Measurements from ENCODE around the gene BCAS4. TPM values are rescaled to one million over a fixed set of nuclear protein-coding genes. Genes with fewer than 3 reads are reported as not detected.

BCAS4 gene
- total RNA-seq, 1 experiment from 2014 or later = 34.8 TPM

DNA sequence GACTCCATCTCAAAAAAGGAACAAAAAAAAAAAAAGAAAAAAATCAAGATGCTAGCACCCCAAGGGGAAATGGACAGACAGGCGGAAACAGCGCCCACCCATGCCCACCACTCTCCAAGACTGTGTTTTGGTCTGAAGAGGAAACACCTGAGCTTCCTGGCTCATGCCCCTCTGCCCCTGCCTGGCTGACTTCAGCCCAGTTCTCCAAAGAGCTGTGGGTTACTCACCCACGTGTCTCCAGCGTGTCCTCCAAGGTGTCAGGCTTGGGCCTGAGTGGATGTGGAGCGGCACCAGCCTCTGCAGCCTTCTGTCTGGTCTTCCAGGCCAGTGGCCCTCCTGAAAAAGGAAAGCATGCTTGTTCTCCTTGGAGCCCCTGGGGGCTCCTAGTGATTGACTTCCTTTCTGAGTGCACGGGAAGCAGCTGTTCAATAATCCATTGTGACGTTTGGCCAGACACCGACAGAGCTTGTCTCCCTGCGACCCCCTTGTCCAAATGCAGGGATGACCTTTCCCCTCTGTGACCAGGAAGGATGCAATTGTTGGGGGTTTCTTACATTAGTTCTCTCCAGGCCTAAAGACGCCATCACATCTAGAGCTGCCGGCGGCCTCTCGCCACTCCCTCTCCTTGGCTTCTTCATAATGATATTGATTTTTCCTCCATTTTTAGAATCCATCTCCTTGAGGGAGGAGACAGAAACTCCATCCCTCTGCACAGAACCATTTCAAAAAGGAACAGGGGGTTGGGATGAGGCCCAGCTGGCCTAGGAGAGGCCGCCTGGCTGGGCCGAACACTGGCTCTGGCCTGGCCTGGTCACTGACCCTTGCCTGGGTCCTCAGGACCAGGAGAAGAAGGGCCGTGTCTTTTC lies 77.9 kb downstream of the BCAS4 start:
- Histone ChIP-seq H3K36me3 (ENCODE audit: control insufficient read depth, insufficient read depth, low read length) (no peaks in the 10 kb centered on the region), H3K9me3 (ENCODE audit: control insufficient read depth, insufficient read depth, low read depth, low read length) (no peaks in the 10 kb centered on the region), H3K4me3 (ENCODE audit: low read depth in 2 of 2, low read length in 2 of 2) (no peak overlapping the region), H3K27ac (ENCODE audit: low read length) (no peak overlapping the region), H3K4me1 (ENCODE audit: control insufficient read depth, insufficient read depth, low read length) (no peaks in the 10 kb centered on the region), H3K27me3 (ENCODE audit: control insufficient read depth, insufficient read depth, low read length) (no peaks in the 10 kb centered on the region)
- BruUV-seq (replicated peaks) = no TSS peak
- CTCF ChIA-PET = no interaction called here
- TF ChIP-seq, protein P1, sequence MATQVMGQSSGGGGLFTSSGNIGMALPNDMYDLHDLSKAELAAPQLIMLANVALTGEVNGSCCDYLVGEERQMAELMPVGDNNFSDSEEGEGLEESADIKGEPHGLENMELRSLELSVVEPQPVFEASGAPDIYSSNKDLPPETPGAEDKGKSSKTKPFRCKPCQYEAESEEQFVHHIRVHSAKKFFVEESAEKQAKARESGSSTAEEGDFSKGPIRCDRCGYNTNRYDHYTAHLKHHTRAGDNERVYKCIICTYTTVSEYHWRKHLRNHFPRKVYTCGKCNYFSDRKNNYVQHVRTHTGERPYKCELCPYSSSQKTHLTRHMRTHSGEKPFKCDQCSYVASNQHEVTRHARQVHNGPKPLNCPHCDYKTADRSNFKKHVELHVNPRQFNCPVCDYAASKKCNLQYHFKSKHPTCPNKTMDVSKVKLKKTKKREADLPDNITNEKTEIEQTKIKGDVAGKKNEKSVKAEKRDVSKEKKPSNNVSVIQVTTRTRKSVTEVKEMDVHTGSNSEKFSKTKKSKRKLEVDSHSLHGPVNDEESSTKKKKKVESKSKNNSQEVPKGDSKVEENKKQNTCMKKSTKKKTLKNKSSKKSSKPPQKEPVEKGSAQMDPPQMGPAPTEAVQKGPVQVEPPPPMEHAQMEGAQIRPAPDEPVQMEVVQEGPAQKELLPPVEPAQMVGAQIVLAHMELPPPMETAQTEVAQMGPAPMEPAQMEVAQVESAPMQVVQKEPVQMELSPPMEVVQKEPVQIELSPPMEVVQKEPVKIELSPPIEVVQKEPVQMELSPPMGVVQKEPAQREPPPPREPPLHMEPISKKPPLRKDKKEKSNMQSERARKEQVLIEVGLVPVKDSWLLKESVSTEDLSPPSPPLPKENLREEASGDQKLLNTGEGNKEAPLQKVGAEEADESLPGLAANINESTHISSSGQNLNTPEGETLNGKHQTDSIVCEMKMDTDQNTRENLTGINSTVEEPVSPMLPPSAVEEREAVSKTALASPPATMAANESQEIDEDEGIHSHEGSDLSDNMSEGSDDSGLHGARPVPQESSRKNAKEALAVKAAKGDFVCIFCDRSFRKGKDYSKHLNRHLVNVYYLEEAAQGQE (IDR thresholded peaks at IDR 0.05; ENCODE audit: insufficient read depth in 1 of 2, low read depth in 2 of 2, low read length in 1 of 2) = no peak
- TF ChIP-seq SIN3A (IDR thresholded peaks at IDR 0.05; ENCODE audit: borderline replicate concordance, insufficient read depth, low read depth, low read length) = no peak
- intact Hi-C loops (cut with micrococcal nuclease; ENCODE audit: unreplicated experiment) = no loop called here
- ATAC-seq (no peak), DNase-seq (ENCODE audit: low read depth, low spot score) (no peak)
- in situ Hi-C loops (cut with HindIII; ENCODE audit: low pct_unique_long_range_greater_than_20kb, low sequenced_read_pairs) = no loop called here
- POLR2A ChIA-PET = no interaction called here

DNA sequence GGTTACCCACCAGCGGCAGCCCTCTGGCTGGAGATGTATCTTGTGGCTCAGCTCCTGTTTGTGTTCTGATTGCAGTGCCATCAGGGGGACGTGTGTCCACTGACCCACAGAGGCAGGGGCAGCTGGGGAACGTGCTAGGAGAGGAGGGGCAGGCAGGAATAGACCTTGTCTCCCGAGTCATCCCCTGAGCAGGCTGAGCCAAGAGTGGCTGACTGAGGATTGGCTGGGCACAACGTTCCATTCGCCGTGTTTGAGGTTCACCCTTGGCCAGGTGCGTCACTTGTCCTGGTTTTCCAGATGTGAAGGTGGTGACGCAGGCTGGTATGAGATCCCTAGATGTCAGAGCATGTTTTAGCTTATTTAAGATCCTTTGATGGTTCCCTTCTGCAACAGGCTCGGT lies 78.7 kb downstream of the BCAS4 start:
- BruUV-seq (replicated peaks) = no TSS peak
- in situ Hi-C loops (cut with HindIII; ENCODE audit: low pct_unique_long_range_greater_than_20kb, low sequenced_read_pairs) (no loop called here), intact Hi-C loops (cut with micrococcal nuclease; ENCODE audit: unreplicated experiment) (no loop called here)
- Histone ChIP-seq H3K27me3 (ENCODE audit: control insufficient read depth, insufficient read depth, low read length) (no peaks in the 10 kb centered on the region), H3K27ac (ENCODE audit: low read length) (no peak overlapping the region), H3K4me1 (ENCODE audit: control insufficient read depth, insufficient read depth, low read length) (no peaks in the 10 kb centered on the region), H3K4me3 (ENCODE audit: low read depth in 2 of 2, low read length in 2 of 2) (no peak overlapping the region), H3K9me3 (ENCODE audit: control insufficient read depth, insufficient read depth, low read depth, low read length) (no peaks in the 10 kb centered on the region), H3K36me3 (ENCODE audit: control insufficient read depth, insufficient read depth, low read length) (no peaks in the 10 kb centered on the region)
- no peak for TF ChIP-seq POLR2AphosphoS5 (IDR thresholded peaks at IDR 0.05; ENCODE audit: low read depth, low read length)
- POLR2A ChIA-PET = no interaction called here
- CTCF ChIA-PET = no interaction called here
- ATAC-seq (no peak), DNase-seq (ENCODE audit: low read depth, low spot score) (no peak)

DNA sequence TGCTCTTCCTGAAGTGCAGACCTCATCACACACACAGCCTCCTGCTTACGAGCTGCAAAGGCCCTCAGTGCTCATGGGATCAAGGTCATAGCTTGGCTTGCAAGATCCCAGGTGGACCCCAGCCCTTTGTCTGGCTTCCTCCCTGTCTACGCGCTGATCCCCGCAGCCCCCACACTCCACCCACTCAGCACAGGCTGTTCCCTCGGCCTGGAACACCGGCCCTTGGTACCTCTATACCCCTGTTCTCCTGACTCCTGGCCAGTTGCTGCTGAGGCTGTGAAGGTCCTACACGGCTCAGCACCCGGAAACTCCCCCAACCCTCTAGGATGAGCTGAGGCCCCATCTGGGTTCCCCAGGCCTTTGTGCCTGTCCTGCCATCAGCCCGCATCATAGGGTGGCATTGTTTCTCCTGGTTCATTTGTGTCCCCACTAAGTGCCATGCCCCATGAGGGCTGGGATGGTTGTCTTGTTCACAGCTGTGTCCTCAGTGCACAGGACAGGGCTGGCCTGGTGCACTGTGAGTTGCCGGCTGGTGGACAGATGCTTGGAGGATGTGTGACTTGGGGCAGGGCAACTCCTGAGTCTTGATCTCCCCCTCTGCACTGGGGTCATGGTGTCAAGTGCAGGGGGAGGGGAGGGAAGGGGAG lies 79.4 kb downstream of the BCAS4 start:
- H3K27me3 ChIP-seq (ENCODE audit: control insufficient read depth, insufficient read depth, low read length) = no peaks in the 10 kb centered on the region
- CTCF ChIA-PET = no interaction called here

More for the DNA sequence above, 79.4 kb downstream of the BCAS4 start:
- no TSS peak for BruUV-seq (replicated peaks)
- in situ Hi-C loops (cut with HindIII; ENCODE audit: low pct_unique_long_range_greater_than_20kb, low sequenced_read_pairs) (no loop called here), intact Hi-C loops (cut with micrococcal nuclease; ENCODE audit: unreplicated experiment) (no loop called here)
- H3K4me3 ChIP-seq (ENCODE audit: low read depth in 2 of 2, low read length in 2 of 2) = no peak overlapping the region
- DNase-seq (ENCODE audit: low read depth, low spot score) (no peak), ATAC-seq (no peak)
- POLR2A ChIA-PET = interaction anchor here (0.6 kb wide), 1 partner anchor 22 kb away, joined by 3 read pairs; no protein-coding TSS in a partner anchor
- no peak overlapping the region for H3K27ac ChIP-seq (ENCODE audit: low read length)
- H3K36me3 ChIP-seq (ENCODE audit: control insufficient read depth, insufficient read depth, low read length) = no peaks in the 10 kb centered on the region
- no peak for TF ChIP-seq SIN3A (IDR thresholded peaks at IDR 0.05; ENCODE audit: borderline replicate concordance, insufficient read depth, low read depth, low read length)
- TF ChIP-seq, protein P1 (IDR thresholded peaks at IDR 0.05; ENCODE audit: insufficient read depth in 1 of 2, low read depth in 2 of 2, low read length in 1 of 2) = no peak
- no peak for TF ChIP-seq POLR2AphosphoS5 (IDR thresholded peaks at IDR 0.05; ENCODE audit: low read depth, low read length)
- TF ChIP-seq TCF7L2 (IDR thresholded peaks at IDR 0.05; ENCODE audit: low read depth, low read length) = no peak
- TF ChIP-seq, protein P2, sequence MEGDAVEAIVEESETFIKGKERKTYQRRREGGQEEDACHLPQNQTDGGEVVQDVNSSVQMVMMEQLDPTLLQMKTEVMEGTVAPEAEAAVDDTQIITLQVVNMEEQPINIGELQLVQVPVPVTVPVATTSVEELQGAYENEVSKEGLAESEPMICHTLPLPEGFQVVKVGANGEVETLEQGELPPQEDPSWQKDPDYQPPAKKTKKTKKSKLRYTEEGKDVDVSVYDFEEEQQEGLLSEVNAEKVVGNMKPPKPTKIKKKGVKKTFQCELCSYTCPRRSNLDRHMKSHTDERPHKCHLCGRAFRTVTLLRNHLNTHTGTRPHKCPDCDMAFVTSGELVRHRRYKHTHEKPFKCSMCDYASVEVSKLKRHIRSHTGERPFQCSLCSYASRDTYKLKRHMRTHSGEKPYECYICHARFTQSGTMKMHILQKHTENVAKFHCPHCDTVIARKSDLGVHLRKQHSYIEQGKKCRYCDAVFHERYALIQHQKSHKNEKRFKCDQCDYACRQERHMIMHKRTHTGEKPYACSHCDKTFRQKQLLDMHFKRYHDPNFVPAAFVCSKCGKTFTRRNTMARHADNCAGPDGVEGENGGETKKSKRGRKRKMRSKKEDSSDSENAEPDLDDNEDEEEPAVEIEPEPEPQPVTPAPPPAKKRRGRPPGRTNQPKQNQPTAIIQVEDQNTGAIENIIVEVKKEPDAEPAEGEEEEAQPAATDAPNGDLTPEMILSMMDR (IDR thresholded peaks at IDR 0.05) = no peak
- H3K9me3 ChIP-seq (ENCODE audit: control insufficient read depth, insufficient read depth, low read depth, low read length) = no peaks in the 10 kb centered on the region
- no peaks in the 10 kb centered on the region for H3K4me1 ChIP-seq (ENCODE audit: control insufficient read depth, insufficient read depth, low read length)

Data from Panc1 (cell line).